NCI-H2227 treated with DMSO at 0.1 percent for 48 hours (cell line): Measurements from ENCODE around the gene CASP12.

ENCODE experiments used
- DNase-seq: peaks from one replicate; lab custom pipeline; 2025; lab: John Stamatoyannopoulos, UW

CASP12 gene

DNA sequence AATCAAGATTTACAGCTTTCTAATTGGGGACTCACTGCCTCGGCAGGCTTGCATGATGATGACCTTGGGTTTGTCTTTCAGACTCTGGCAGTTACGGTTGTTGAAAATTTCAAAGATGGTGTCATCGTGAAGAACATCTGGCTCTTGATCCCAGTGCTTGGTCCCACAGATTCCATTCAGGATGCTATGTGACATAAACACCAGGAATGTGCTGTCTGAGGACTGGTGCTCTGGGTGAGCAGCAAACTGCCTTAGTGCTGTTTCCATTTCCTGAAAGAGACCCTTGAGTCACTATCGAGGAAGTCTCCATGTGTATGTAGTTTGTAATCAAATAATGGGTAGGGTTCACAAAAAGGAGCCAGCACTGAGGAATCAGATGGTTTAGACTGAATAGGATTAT, 7.1 kb downstream of the CASP12 start:
- no peak for DNase-seq

DNA sequence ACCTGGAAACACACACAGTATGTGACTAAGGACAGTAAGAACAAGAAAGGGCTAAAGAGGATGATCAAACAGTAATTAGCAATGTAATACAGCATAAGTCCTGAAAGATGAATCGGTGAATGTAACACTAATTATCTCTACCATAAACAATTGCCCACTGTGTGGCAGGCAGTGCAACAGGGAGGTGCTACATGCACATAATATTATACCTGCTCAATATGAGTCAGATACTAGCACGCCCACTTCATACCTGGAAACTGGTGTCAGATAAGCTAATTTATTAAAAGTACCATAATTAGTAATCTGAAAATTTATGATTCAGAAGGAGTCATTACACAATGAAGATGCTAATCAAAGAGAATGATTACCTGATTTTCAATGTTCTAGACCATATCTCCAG, 14.9 kb downstream of the CASP12 start:
- DNase-seq, result no peak

GRCh38 chr11:104881117-104881794, 17.0 kb downstream of the CASP12 start:
- DNase-seq, result no peak

DNA sequence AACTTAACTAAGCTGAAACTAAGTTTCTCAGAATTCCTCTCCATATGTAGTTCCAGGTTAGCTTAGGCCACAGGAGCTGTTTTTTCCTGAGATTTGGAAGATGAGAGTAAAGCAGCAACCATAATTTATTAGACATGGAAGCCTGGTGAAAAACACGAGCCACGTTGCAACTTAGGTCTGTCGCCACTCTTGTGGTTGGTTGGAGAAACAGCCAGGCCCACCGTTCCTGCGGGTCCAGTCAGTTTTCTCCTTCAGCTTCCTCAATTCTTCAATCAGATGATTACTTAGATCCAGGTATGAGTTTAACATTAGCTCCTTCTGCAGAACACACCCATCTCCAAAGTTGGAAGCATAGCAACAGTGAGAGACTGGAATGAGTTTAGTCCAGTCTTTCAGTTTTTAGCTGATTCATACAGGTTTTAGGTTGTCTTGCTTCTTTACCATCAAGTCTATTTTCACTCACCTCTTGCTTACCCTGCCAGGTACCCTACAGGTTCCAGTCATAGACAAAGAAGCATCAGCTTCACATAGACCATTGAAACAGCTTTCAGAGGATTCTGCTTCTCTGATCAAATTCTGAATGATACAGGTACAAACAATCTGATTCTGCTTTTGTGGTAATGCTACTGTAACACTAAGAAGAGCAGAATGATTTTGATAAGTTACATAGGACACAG, 18.6 kb downstream of the CASP12 start:
- no peak for DNase-seq

GRCh38 chr11:104876861-104877431, 21.3 kb downstream of the CASP12 start:
- DNase-seq, result no peak

DNA sequence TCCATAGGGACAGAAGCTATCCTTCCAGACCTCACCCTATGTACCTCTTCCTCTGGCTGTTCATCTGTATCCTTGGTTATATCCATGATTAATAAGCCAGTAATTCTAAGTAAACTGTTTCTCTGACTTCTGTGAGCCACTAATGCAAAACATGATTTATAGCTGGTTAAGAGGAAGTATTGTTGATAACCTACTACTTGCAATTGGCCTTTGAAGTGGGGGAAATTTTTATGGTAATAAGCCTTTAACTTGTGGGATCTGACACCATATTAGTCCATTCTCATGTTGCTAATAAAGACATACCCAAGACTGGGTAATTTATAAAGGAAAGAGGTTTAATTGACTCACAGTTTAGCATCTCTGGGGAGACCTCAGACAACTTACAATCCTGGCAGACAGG, 21.9 kb downstream of the CASP12 start:
- DNase-seq, result no peak

DNA sequence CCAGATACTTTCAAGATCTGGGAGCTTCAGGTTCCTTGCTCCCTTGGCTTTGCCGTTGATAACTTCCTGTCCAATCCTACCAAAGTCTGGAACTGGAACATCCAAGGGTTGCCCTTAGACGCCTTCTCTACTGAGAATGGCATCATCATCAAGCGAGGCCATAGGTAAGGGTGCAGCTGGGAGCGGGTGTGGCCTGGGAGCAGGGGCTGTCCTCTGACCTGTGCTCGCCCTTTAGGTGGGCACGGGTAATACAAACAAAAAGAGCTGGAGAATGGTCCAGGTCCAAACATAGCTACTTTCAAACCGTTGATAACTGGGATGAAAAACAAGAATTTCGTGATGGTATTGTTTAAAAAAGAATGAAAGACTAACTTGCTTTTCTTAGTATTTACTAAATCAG, 25.0 kb downstream of the CASP12 start:
- DNase-seq, result no peak

DNA sequence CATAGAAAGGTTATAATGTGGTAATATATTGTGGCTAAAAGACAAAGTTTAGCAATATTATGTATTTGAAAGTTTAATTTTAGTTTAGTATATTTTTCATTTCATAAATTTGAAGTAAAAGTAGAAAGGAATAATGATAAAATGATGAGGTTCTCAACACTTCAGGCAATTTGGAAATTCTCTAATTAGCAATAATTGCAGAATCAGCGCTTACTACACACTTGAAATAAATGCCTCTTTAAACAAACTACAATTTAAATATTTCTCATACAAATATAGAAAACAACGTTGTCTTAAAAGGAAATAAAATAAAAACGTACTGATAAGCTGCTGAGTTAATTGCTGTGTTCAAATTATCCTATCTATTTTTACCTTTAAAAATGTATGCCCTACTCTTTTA, 25.9 kb downstream of the CASP12 start:
- no peak for DNase-seq

DNA sequence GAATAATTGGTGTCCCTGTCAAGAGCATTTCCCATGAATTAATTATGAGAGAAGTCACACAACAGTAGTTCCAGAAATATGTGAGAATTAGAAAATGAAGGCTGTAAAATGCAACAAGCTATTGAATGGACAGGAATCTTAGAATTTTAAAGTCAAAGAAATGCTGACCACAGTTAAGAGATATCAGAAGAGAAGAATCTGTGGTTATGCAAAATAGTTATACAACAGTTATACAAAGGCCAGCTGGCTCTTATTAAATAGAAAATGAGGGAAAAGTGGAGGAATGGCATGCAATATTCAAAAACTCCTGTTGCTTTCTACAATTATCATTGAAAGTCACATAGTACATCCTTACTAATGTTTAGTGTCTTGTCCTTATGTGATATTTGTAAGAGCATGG, 27.4 kb downstream of the CASP12 start:
- no peak for DNase-seq

DNA sequence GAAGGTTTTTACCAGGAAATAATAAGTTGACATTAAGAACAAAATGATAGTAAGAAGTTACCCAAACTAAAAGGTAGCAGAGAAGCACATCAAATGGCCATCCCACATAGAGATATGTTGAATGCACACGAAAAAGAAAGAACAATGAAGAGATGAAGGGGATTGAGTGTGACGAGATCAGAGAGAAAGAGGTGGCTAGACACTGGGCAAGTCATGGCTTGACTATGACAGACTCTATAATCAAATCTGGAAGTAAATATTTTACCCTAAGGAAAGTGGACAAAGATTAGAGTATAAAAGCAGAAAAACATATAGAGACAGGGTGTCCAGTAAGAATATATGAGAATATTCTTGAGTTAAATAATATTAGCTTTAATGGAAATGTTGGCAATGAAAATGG, 31.4 kb downstream of the CASP12 start:
- DNase-seq, result no peak

GRCh38 chr11:104858882-104859775, 39.1 kb downstream of the CASP12 start:
- DNase-seq, result peak; percentile 33

DNA sequence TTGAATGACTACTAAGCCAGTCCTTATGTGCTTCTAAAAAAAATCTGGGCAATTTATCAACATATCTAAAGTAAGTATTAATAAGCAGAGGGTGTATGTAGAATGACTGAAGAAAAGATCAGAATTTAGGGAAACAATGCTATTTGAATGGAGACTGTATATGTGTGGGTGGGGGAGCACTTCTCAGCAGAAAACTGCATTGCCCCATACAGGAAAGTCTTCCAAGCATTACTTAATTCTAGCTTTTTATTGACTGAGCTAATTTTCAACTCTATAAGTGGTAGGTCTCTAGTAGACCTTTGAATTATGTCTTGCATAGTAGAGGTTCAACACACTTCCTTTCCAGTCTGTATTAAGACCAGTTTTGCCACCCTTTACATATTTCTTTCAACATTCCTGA, 41.7 kb downstream of the CASP12 start:
- no peak for DNase-seq

DNA sequence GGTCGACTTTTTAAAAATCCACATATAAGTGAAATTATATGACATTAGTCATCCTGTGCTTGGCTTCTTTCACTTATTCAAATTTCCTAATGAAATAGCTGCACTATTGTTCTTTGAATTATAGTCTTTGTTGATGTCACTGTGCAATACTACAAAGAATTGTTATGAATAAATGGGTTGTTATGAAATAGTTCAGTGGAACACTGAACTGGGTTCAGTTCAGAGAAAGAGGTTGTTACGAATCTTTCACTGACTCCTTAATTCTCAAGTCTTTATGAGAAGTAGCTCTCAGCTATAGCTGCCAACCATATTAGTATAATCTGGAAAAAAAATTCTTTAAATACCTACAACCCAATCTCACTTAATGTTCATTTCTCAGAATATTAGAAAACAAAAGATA, 42.3 kb downstream of the CASP12 start:
- no peak for DNase-seq

DNA sequence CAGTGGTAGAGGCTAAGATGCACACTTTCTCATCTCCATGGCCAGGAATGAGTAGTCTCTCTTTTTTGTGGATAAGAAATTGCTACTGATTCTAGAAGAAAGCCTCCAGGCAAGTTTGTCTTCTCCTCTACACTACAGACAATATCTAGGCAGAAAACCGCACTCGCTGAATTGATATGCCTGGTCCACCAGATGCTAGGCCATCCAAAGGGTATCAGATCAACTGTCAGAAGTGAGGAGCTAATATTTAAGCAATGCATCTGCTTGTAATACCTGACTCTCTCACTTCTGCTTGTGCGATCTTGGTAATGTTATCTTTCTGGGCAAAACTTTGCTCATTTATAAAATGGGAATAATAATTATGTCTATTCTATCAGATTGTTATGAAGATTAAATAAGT, 45.0 kb downstream of the CASP12 start:
- no peak for DNase-seq

- DNase-seq, result no peak
Measured at GRCh38 chr11:104852811-104853210, 45.4 kb downstream of the CASP12 start.

GRCh38 chr11:104846216-104846615, 52.0 kb downstream of the CASP12 start:
- no peak for DNase-seq

DNA sequence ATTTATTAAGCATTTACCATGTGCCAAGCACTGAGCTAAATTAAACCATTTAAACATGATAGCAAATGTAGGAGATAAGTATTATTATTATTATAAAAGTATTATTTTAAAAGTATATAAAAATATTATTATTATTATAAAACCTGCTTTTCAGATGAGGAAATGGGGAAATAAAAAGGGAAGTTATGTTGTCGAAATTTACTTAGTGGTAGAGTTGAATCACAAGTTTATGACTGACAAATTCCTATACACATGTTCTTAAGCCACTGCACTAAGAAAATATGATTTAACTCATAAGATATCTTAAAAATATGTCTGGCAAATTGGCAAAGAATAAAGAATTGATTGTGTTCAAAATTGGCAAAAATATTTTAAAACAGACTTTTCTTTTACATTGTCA, 53.8 kb downstream of the CASP12 start:
- no peak for DNase-seq

DNA sequence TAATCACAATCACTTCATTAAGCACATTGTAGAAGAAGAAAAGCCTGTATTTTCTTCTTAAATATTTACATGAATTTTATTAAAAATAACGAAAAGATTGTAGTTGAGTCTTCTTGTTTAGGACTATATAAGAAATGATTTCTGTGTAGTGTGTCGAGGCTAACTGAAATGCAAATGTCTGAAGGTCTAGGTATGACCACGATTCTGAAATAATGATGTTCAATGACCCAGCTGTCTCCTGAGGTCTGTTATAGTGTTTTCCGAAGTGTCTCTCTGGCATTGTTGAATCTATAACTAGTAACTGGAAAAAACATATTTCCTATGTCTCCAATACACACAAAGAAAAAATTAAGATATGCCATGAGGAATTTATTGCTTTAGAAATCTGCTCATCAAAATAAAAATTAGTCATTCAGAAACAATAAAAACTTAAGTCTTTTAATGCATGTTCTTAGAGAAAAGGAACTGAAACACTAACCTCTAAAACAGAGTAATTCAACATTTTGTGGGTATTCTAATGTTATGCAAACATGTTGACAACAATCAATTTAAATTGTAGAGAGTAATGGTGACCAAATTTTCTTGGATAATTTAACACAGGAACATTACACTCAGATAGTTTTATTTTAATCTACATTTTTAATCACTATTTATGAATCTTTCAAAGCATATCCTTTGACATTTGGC, 55.0 kb downstream of the CASP12 start:
- no peak for DNase-seq

- no peak for DNase-seq
Measured at GRCh38 chr11:104841973-104842525, 56.2 kb downstream of the CASP12 start.

- DNase-seq, result no peak
Measured at GRCh38 chr11:104841185-104841584, 57.1 kb downstream of the CASP12 start.

GRCh38 chr11:104837969-104838639, 60.2 kb downstream of the CASP12 start:
- no peak for DNase-seq
